ENCODE results near the gene FAM163A.
A peak's percentile ranks its signal among the peaks of the same experiment; 100 is the strongest.
"Not testable (repeated sequence)": the region's sequence is repeated elsewhere in the genome, so short reads cannot be mapped to it uniquely, and the experiment has no call there.

Gene FAM163A

DNA sequence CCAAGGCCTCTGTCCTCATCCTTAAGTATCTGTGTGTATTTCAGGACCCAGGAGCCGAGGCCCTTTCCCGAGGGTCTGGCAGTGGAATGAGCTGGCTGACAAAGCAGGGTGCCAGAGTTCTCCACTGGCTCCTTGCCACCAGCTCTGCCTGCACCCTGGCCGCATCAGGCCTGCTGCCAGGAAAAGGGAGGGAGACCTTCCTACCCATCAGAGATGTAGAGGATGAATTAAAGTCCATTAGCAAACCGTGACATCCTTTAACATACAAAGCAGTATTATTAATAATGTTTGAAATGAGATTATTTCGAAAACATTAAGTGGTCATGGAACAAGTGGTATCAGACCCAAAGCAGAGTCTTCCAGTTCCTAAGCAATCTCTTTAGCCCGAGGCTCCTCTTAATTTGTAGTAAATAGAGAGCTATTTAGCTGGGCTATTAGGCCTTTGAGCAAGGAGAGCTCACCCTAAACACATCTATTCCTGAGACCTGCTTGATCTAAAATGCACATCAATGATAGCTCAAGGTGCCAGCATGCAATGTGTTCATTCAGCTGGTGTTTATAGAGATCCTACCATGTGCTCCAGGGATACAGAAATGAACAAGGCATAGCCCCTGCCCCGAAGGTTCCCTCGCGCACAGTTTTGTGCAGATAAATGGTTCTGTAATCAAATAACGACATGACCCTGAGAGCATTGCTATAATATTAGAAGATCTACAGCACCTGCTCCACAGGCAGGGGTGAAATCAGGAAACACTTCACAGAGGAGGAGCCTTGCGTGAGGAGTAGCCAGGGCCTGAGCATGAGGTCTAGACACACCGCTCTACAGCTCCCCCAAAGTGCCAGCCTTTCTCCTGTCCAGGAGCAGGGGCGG lies 44.0 kb downstream of the FAM163A start:
- DNase-seq (ENCODE audit: low read depth in 1 of 2, low spot score in 1 of 2), result no peak

DNA sequence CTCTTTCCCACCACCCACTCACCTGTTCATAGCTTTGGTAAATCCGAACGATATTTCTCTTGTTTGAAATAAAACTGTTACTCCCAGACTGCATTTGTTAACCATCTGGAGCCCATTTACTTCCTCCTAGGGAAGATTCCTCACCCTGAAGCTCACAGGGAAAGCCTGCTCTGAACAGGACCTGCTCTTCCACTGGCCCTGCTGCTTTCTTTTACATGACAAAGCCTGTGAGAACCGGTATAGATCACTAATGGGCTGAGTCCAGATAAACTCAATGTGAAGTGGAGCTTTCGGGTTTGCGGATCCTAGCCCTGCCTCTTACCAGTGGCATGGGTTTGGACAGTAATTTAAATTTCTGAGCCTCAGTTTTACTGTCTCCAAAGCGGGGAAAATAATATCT lies 45.2 kb downstream of the FAM163A start:
- DNase-seq (ENCODE audit: low read depth in 1 of 2, low spot score in 1 of 2), result no peak

DNA sequence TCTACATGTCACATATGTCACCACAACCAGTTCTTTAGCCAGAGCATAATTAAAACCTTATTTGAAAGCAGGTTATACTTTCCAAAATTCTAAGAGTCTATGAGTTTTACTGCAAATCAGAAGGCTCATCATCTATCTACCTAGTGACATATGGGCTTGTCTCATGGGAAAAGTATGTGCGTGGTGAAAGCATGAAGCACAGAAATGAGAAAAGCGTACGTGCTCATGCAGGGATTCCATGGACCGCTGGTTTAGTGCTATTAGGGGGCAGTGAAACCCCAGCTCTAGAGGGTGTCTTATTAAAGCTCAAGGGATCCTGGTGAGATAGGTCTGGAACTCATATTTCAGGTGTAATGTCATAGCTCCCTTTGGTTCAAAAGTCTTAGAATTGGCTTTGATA lies 50.2 kb downstream of the FAM163A start:
- no peak for DNase-seq (ENCODE audit: low read depth in 1 of 2, low spot score in 1 of 2)

DNA sequence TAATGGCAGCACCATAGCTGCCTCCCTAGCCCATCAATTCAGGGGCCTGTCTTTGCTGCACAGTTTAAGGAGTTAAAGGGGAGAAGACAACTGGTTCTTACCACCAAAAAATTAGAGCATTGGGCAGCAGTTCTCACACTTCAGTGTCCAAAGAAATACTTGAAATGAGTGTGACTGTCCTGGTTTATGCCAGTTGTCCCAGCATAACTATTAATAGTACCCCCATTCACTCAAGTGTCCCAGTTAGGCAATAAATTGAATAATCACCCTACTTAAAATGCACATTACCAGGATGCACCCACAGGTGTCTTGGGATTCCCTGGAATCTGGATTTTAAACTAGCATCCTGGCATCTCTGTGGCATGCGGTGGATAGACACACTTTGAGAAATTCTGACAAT lies 51.1 kb downstream of the FAM163A start:
- DNase-seq (ENCODE audit: low read depth in 1 of 2, low spot score in 1 of 2), result no peak

DNA sequence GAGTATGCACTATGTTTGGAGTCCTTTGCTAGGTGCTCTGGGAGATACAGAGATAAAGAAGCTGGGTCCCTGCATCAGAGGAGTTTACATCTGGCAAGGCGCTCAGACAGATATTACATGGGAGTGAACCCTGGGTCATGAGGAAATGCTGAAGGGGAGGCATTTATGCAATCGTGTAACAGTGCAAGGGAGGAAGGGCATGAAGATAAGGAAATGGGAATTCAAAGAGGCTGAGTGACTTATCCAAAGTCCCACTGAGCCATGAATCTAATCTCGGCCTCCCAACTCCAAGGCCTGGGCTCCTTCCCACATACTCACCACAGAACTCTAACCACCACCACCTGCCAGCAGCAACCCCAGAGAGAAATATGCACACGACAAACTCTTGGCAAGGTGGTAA lies 51.6 kb downstream of the FAM163A start:
- DNase-seq (ENCODE audit: low read depth in 1 of 2, low spot score in 1 of 2), result no peak

DNA sequence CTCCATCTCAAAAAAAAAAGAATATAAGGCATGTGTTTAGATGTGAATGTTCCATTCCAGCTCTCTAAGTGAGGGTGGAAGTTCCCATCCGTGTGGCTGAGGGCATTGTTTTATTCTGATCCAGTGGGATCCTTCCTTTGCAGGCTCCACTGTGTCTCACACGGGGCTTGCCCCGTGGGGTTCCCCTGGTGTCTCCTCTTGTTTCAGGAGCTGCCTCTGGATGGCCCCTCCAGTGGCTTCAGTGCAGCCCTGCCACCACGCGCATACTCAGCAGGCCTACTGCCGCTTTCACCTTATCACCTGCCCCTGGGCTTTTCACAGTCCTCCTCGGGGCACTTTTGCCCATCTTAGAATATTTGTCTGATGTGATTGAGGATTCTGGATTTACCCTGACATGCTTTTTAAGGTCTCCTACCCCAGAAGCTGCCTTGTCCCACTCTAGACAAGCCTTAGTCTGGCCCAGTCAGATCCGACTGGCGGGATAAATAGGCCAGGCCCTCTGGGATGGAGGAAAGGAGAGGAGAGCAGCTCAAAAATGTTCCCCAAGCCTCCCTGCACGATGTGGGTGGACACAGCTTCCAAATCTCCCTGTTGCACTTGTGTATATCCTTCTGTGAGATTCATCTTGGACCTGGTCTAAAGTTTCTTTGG lies 55.2 kb downstream of the FAM163A start:
- DNase-seq (ENCODE audit: low read depth in 1 of 2, low spot score in 1 of 2), result no peak

DNA sequence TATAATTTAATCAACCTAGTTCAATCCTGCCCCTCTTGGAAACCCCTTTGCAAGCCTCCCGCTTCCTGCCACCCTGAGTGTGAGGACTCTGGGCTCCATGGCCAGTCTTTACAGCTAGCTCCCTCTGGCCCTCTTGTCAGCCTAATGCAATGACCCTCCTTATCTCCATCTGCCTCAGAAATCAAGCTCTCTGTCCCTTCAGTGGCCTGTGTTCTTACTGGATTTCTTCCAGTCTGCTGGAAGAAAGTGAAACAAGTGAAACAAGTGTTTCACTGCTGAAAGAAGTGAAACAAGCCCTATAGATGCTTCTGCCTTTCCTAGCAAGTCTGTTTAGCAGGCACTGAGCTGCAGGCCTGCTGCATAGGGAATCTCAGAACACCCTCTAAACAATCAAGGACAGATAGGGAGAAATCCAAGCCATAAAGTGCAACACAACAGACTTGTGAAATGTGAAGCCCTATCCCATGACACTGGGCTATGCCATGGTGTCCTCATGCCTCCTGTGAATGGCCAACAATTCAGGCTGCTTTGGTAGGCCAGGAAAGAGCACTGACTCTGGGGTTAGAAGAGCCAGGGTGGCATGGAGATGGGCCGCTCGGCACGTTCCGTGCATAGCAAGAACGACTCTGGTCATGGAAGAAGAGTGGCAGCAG lies 55.9 kb downstream of the FAM163A start:
- no peak for DNase-seq (ENCODE audit: low read depth in 1 of 2, low spot score in 1 of 2)

DNA sequence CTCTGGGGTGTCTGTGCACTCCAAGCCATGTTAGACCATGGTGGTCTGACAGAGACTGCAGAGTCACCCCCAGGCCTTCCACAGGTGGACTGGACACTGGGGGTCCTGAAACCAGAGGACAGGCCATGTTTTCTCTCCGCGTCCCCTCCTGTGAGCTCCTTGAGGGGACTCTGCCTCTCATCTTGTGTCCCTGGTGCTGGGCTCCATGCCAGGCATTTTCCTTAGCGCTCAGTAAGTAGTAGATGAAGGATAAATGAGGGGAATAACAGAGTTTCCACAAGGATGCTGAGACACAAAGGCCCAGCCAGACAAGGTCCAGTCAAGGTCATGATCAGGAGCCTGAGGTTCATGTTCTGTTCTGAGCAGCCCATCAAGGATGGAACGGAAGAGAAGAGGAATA lies 57.4 kb downstream of the FAM163A start:
- DNase-seq (ENCODE audit: low read depth in 1 of 2, low spot score in 1 of 2), result no peak

DNA sequence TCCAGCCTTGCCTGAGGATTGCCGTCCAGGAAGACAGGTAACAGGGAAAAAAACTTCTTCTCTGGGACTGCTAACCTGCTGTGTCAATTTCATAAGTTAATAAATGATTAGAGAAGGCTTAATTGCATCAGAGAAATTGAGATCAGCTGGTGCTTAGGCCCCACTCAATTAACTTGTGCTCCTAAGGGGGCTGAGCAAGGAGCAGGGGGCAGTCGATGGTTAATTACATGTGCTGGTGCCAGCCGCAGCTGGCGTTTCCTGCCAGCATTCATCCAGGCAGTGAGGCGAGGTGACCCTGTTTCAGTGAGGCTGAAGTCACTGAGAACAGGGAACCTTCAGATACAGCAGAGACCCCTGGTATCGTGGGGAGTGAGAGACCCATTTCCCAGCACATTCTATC lies 60.0 kb downstream of the FAM163A start:
- no peak for DNase-seq (ENCODE audit: low read depth in 1 of 2, low spot score in 1 of 2)

DNA sequence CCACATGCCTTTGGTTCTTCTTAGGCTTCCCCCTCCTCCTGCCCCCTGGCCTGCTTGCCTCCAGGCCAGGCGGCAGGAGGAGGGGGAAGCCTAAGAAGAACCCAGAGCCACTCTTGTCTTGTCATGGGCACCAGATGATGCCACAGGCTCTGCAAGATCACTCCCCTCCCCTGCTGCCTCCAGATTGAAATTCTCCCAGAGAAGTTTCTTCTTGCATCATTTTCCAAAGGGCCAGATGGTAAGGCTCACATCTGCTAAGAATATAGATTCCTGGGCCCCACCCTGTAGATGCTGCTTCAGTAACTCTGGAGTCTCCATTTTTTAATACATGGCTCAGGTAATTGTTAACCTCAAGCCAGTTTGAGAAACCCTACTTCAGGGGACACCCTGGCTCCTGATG lies 60.8 kb downstream of the FAM163A start:
- DNase-seq (ENCODE audit: low read depth in 1 of 2, low spot score in 1 of 2), result no peak

DNA sequence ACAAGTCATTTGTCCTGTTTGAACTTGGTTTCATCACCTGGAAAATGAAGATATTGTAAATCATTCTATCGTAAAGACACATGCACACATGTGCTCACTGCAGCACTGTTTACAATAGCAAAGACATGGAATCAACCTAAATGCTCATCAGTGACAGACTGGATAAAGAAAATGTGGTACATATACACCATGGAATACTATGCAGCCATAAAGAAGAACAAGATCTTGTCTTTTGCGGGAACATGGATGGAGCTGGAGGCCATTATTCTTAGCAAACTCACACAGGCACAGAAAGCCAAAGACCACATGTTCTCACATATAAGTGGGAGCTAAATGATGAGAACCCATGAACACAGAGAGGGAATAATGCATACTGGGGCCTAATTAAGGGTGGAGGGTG lies 61.3 kb downstream of the FAM163A start:
- not testable (repeated sequence) for DNase-seq (ENCODE audit: low read depth in 1 of 2, low spot score in 1 of 2)

DNA sequence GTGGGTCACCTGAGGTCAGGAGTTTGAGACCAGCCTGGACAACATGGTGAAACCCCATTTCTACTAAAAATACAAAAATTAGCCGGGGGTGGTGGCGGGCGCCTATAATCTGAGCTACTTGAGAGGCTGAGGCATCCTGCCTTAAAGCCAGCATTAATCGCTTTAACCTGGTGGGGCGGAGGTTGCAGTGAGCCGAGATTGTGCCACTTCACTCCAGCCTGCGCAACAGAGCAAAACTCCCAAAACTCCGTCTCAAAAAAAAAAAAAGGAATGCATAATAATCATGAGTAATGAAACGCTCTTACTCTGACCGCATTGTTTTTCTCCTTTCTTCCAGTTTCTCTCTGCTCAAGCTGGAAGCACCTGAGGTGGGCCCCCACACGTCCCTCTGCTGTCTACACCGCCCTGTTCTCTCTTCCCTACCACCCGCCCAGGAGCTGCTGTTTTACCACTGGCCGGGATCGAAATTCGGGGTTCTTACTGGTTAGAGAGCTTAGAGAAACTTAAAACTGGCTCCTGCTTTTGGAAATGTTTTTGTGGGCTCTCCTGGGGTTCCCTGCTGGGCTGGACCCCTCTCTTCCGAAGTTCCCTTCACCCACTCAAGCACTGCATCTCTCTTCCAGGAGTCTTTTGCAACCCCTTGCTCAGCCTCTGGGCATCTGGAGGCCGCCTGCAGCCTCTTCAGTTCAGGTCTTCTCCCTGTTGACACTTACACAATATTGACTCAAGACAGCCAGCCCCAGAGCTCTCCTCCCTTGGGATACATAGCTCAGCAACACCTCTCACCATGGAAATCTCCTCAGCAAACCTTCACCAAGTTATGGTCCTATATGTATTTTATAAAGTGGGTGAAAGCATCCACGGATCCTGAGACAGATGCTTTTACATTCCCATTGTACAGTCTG lies 62.5 kb downstream of the FAM163A start:
- DNase-seq (ENCODE audit: low read depth in 1 of 2, low spot score in 1 of 2), result no peak

DNA sequence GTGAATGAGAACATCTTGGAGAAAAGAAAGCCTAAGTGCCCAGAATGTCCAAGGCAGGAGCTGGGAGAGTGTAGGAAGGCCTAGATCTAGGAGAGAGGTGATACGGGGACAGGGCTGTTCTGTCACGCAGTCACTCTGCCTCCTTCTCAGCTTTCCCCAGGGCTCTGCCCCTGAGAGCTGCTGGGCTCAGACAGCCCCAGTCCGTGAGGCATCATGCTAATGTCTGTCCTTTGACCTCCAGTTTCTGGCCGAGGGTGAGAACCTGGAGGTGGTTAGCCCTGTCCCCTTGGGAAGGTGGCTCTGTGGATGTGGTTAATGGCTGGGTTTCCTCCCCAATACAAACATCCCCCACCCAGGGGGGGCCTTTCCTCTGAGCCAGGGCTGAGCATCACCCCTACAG lies 63.2 kb downstream of the FAM163A start:
- no peak for DNase-seq (ENCODE audit: low read depth in 1 of 2, low spot score in 1 of 2)

DNA sequence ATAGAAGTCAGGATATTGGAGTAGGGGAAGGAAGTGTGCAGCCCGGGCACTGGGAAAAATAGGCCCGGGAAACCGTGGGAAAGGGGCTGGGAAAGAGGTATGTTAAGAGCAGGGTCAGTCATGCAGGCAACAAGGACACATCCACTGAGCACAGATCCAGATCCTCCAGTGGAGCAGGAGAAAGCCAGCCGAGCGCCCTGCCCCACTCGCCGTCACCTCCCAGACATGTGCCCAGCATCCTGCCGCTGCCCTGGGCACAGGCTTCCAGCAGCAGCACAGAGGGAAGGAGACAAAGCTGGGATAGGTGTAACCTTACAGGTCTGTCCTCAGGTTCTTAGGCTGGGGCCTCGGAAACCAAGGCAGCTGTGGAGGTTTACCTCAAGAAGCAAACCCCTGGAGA lies 64.2 kb downstream of the FAM163A start:
- no peak for DNase-seq (ENCODE audit: low read depth in 1 of 2, low spot score in 1 of 2)

DNA sequence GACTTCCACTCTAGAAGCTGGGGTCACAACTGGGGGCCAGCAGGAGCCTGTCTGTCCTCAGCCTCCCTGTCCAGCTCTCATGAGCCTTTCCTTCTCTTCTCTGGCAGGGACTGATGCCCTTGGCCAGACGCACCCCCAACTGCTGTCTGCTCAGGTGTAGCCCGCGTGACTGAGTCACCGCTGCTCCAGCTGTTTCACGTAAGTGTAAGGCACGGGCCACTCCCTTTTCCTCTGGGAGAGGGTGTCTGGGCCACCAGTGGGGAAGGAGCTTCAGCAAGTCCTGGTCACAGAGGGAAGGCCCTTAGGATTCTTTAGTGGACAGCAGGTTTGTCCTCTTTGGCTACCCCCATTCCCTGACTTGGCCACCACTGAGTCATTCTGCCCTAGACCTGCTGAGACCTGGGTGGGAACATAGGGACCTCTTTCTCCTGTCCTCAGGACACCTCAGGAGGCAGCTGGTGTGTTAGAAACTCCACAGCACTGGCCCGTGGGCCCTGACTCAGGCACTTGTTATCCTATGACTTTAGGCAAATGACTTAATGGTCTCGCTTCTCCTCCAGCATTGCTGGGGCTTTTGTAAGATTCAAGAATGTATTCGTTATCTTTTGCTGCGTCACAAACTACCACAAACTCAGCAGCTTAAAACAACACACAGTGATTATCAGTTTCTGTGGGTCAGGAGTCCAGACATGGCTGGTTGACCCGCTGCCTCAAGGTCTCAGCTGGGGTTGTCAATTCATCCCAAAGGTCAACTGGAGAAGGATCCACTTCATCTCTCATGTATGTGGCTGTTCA lies 64.8 kb downstream of the FAM163A start:
- DNase-seq (ENCODE audit: low read depth in 1 of 2, low spot score in 1 of 2), result no peak

DNA sequence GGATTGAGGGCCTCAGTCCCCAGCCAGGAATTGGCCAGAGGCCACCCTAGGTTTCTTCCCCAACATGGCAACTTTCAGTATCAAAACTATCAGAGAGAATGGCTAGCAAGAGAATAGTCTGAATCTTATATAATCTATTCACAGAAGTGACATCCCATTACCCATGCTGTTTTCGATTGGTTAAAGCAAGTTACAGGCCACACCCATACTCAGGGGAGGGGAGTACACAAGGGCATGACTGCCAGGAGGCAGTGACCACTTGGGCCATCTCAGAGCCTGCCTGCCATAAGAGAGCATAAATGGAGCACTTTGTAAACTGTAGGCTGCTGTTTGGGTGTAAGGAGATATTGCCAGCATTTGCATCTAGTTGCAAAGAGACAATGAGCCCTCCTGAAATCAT lies 65.4 kb downstream of the FAM163A start:
- no peak for DNase-seq (ENCODE audit: low read depth in 1 of 2, low spot score in 1 of 2)

DNA sequence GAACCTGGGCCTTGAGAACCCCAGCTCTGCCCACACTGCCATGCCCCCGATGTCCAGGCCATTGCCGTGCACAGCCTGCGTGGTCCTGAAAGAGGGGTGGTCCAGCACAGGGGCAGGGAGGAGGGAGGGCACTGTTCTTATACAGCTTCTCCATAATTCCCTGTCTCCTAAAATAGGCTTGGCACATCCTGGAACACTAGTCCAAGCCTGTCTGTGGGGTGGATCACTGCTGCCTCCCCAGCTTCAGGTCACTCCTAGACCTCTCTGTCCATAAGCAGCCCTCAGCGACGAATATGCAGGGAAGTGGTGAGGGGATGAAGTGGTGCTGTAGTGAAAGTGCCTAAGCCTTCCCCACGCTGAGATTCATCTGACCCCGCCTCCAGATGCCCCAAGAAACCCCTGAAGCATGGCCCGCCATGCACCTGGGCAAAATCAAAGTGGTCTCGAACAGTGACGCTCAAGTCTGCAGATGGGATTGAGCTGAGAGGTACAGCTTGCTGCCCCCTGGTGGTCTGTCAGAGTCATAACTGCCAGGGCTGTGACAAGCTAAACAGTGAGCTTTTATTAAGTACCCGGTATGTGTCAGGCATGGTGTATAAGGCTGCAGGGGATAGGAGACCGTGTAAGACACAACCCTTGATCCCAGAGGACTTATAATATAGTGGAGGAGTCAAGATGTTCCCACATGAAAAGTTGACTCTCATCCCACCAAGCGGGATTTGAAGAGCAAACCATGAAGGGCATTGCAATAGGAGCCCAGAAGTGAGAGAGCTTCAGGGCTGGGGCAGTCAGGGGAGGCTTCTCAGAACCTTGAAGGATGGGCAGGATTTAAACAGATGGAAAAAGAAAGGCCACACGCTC lies 66.6 kb downstream of the FAM163A start:
- DNase-seq (ENCODE audit: low read depth in 1 of 2, low spot score in 1 of 2), result peak; percentile 24 to 45

DNA sequence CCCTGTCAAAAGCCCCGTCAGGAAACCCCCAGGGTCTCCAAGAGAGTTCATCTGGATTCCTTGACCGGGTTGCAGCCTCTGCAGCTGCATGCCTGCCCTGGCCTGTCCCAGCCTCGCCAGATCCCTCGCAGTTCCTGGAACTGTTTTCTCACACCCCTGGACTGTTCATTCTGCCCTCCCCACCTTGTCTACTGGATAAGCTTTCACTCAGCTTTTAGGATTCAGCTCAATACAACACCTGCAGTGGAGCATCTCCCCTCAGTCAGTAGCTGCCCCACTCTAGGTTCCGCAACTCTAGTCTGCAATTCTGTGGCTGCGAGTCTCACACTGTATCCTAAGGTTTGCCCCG lies 67.2 kb downstream of the FAM163A start:
- DNase-seq (ENCODE audit: low read depth in 1 of 2, low spot score in 1 of 2), result no peak

DNA sequence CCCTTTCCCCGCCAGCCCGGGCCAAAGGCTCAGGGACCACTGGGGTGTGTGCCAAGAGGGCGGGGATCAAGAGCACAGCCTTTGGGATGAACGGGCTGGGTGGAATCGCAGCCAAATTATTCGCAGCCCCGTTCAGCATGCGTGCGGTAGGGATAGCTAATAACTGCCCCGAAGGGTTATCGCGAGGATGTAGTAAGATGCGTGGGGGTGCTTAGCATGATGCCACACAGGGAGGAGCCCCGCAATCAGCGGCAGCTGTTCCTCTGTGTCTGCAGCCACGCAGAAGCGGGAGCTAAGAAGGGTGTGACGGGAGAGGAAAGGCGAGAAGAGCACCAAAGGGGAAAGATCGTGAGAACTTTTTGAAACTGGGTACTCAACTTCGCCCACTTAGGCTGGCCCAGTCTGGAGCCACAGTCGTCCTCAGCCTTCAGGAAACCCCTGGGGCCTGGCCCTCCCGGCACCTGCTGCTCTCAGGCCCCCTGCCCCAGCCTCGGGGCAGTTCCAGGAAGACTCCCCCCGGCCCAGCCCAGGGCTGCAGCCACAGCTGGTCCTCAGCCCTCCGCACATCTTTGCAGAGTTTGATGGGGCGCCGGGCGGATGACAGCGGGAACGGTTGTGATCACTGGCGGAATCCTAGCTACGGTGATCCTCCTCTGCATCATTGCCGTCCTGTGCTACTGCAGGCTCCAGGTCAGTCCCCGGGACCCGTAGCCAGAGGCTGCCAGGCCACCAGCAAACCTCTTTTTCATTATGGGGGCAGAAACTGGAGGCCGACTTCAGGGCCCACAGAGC lies 69.6 kb downstream of the FAM163A start:
- DNase-seq (ENCODE audit: low read depth in 1 of 2, low spot score in 1 of 2), result no peak
